Measurements from ENCODE around the gene TIMM22.

GRCh38 chr17:962166-962565 is 34.8 kb upstream of the TIMM22 start:
- no peak for TF ChIP-seq EZH2 (IDR thresholded peaks at IDR 0.05)
- no peak for TF ChIP-seq POLR2AphosphoS5 (IDR thresholded peaks at IDR 0.05; ENCODE audit: borderline replicate concordance, low read depth, low read length)
- TF ChIP-seq FOXP2 (optimal IDR thresholded peaks at IDR 0.05; ENCODE audit: control extremely low read depth, extremely low read length, insufficient read depth): no peak
